Measurements from ENCODE around the gene CHN2.

DNA sequence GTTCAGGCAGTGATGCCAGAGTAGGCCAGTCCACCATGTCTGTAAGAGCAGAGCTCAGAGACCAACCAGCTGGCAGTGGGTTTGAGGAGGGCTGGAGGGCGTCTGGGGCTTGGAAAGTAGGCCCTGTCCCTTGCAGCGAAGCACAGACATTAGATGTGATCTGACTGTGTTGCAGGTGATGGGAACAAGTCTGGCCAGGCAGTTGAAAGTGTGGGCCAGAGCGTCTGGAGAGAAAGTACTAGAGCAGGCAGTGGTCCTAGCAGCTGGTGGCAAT is 53.3 kb downstream of the CHN2 start:
- TF ChIP-seq, protein P1, sequence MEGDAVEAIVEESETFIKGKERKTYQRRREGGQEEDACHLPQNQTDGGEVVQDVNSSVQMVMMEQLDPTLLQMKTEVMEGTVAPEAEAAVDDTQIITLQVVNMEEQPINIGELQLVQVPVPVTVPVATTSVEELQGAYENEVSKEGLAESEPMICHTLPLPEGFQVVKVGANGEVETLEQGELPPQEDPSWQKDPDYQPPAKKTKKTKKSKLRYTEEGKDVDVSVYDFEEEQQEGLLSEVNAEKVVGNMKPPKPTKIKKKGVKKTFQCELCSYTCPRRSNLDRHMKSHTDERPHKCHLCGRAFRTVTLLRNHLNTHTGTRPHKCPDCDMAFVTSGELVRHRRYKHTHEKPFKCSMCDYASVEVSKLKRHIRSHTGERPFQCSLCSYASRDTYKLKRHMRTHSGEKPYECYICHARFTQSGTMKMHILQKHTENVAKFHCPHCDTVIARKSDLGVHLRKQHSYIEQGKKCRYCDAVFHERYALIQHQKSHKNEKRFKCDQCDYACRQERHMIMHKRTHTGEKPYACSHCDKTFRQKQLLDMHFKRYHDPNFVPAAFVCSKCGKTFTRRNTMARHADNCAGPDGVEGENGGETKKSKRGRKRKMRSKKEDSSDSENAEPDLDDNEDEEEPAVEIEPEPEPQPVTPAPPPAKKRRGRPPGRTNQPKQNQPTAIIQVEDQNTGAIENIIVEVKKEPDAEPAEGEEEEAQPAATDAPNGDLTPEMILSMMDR (IDR thresholded peaks at IDR 0.05) = no peak
- no peak for TF ChIP-seq CREM (CRISPR knock-in tag; IDR thresholded peaks at IDR 0.05)
- TF ChIP-seq, protein P2, sequence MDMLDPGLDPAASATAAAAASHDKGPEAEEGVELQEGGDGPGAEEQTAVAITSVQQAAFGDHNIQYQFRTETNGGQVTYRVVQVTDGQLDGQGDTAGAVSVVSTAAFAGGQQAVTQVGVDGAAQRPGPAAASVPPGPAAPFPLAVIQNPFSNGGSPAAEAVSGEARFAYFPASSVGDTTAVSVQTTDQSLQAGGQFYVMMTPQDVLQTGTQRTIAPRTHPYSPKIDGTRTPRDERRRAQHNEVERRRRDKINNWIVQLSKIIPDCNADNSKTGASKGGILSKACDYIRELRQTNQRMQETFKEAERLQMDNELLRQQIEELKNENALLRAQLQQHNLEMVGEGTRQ (CRISPR knock-in tag; IDR thresholded peaks at IDR 0.05) = no peak
- TF ChIP-seq, protein P3, sequence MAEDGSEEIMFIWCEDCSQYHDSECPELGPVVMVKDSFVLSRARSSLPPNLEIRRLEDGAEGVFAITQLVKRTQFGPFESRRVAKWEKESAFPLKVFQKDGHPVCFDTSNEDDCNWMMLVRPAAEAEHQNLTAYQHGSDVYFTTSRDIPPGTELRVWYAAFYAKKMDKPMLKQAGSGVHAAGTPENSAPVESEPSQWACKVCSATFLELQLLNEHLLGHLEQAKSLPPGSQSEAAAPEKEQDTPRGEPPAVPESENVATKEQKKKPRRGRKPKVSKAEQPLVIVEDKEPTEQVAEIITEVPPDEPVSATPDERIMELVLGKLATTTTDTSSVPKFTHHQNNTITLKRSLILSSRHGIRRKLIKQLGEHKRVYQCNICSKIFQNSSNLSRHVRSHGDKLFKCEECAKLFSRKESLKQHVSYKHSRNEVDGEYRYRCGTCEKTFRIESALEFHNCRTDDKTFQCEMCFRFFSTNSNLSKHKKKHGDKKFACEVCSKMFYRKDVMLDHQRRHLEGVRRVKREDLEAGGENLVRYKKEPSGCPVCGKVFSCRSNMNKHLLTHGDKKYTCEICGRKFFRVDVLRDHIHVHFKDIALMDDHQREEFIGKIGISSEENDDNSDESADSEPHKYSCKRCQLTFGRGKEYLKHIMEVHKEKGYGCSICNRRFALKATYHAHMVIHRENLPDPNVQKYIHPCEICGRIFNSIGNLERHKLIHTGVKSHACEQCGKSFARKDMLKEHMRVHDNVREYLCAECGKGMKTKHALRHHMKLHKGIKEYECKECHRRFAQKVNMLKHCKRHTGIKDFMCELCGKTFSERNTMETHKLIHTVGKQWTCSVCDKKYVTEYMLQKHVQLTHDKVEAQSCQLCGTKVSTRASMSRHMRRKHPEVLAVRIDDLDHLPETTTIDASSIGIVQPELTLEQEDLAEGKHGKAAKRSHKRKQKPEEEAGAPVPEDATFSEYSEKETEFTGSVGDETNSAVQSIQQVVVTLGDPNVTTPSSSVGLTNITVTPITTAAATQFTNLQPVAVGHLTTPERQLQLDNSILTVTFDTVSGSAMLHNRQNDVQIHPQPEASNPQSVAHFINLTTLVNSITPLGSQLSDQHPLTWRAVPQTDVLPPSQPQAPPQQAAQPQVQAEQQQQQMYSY (CRISPR knock-in tag; IDR thresholded peaks at IDR 0.05) = no peak
- TF ChIP-seq, protein P4, sequence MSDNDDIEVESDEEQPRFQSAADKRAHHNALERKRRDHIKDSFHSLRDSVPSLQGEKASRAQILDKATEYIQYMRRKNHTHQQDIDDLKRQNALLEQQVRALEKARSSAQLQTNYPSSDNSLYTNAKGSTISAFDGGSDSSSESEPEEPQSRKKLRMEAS (CRISPR knock-in tag; IDR thresholded peaks at IDR 0.05) = no peak
- TF ChIP-seq NR3C1 (CRISPR knock-in tag; conservative IDR thresholded peaks at IDR 0.05; ENCODE audit: low read depth) = no peak
- TF ChIP-seq NFATC4 (CRISPR knock-in tag; IDR thresholded peaks at IDR 0.05) = no peak
- TF ChIP-seq IRF2 (CRISPR knock-in tag; IDR thresholded peaks at IDR 0.05; ENCODE audit: borderline replicate concordance, low read depth) = no peak
- no peak for TF ChIP-seq ETV6 (CRISPR knock-in tag; IDR thresholded peaks at IDR 0.05)
- TF ChIP-seq, protein P5, sequence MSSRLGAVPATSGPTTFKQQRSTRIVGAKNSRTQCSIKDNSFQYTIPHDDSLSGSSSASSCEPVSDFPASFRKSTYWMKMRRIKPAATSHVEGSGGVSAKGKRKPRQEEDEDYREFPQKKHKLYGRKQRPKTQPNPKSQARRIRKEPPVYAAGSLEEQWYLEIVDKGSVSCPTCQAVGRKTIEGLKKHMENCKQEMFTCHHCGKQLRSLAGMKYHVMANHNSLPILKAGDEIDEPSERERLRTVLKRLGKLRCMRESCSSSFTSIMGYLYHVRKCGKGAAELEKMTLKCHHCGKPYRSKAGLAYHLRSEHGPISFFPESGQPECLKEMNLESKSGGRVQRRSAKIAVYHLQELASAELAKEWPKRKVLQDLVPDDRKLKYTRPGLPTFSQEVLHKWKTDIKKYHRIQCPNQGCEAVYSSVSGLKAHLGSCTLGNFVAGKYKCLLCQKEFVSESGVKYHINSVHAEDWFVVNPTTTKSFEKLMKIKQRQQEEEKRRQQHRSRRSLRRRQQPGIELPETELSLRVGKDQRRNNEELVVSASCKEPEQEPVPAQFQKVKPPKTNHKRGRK (CRISPR knock-in tag; IDR thresholded peaks at IDR 0.05; ENCODE audit: borderline replicate concordance) = no peak
- no peak for TF ChIP-seq ATF1 (CRISPR knock-in tag; IDR thresholded peaks at IDR 0.05)

Data from WTC11 (cell line).